D721Med (cell line): ENCODE measurements around the gene NHERF1.

Experiments
- DNase-seq: peaks from one replicate; pipeline ENCODE4 v3.0.0; 2011; ENCODE audit warnings: low spot score; ENCODE audit not compliant: insufficient read length
- FAIRE-seq: peaks from 2 replicates; lab custom pipeline; 2011; peaks lifted over from hg19 to GRCh38; lab: Jason Lieb, UNC
- CTCF ChIP-seq: IDR thresholded peaks from 2 replicates; pipeline ENCODE4 v1.5.1; 2012; ENCODE audit warnings: mild to moderate bottlenecking, control low read depth; ENCODE audit not compliant: insufficient read depth; ENCODE audit errors: missing control alignments

Gene NHERF1

GRCh38 chr17:74784125-74784810 is 35.8 kb downstream of the NHERF1 start:
- no peak for TF ChIP-seq CTCF
- no peak for DNase-seq
- FAIRE-seq = no peak

- TF ChIP-seq CTCF = no peak
- DNase-seq (no peak), FAIRE-seq (no peak)
These were observed 36.9 kb downstream of the NHERF1 start for GRCh38 chr17:74785096-74785980.

GRCh38 chr17:74785981-74786360 is 37.5 kb downstream of the NHERF1 start:
- TF ChIP-seq CTCF = no peak
- no peak for DNase-seq
- FAIRE-seq = no peak

- no peak for TF ChIP-seq CTCF
- FAIRE-seq (no peak), DNase-seq (no peak)
These were observed 38.1 kb downstream of the NHERF1 start for GRCh38 chr17:74786431-74787055.

GRCh38 chr17:74790161-74791058 is 42.0 kb downstream of the NHERF1 start:
- no peak for DNase-seq
- TF ChIP-seq CTCF = no peak
- no peak for FAIRE-seq

- DNase-seq = no peak
- no peak for TF ChIP-seq CTCF
- no peak for FAIRE-seq
These were observed 44.2 kb downstream of the NHERF1 start for GRCh38 chr17:74792586-74793105.
